Inferior parietal cortex (tissue), 1 donor: Measurements from ENCODE around the gene NFYB.
"Not testable (repeated sequence)": the region's sequence is repeated elsewhere in the genome, so short reads cannot be mapped to it uniquely, and the experiment has no call there.

Source experiments
- DNase-seq: peaks from one replicate; pipeline ENCODE4 v3.0.0-alpha.2; 2016; ENCODE audit errors: extremely low spot score

The NFYB gene

DNA sequence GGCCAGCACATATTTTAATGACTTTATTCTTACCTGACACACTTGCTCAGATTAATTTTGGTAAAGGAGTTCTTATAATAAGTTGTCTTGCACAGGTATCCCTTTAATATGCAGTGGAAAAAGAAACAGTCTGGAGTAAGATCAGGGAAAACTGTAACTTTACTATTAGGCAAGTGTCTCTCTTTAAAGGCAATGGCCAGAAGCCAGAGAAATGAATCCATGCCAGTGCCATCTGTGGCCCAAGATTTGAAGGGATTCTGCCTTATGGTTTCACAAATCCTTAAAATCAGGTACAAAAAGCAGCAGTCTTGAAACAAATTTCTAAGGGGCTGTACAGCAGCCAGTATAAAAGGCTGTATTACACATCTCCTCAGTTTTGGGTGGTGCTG, 22.4 kb downstream of the NFYB start:
- no peak for DNase-seq

GRCh38 chr12:104114834-104115586, 23.0 kb downstream of the NFYB start:
- not testable (repeated sequence) for DNase-seq

GRCh38 chr12:104109446-104110271, 28.4 kb downstream of the NFYB start:
- DNase-seq, result no peak

DNA sequence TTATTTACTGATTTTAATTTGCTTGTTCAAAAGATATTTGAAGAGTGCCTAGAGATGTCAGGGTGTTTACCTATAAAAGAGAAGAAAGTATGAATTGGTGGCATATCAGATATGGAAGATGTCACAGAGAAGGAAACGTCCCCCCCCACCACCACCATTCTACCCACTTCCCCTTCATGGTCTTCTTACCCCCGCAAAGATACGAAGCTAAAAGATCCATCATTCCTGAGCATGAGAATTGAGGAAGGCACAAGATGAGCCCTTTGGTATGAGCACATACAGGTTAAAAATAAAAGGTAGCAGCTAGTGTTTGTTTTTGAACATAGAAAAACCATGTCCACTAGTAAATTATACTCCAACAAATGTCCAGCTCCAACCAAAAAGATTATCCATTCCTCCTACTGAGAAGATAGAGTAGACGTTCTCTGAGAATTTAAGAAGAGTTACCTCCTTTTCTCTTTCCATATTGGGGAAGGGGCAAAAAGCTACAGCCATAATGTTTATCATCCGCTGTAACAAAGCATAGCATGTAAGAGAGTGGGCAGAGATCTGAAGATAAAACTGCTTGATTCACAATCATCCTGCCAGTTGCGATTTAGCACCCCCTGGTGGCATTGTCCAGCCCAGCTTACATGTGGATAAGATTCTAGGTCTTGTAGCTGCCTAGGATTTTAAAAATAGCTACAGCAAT, 29.1 kb downstream of the NFYB start:
- DNase-seq, result peak; percentile 92

GRCh38 chr12:104106965-104107364, 31.0 kb downstream of the NFYB start:
- DNase-seq, result no peak

GRCh38 chr12:104105461-104105860, 32.5 kb downstream of the NFYB start:
- no peak for DNase-seq

GRCh38 chr12:104097954-104098353, 40.1 kb downstream of the NFYB start:
- no peak for DNase-seq

GRCh38 chr12:104095289-104095688, 42.7 kb downstream of the NFYB start:
- DNase-seq, result no peak

DNA sequence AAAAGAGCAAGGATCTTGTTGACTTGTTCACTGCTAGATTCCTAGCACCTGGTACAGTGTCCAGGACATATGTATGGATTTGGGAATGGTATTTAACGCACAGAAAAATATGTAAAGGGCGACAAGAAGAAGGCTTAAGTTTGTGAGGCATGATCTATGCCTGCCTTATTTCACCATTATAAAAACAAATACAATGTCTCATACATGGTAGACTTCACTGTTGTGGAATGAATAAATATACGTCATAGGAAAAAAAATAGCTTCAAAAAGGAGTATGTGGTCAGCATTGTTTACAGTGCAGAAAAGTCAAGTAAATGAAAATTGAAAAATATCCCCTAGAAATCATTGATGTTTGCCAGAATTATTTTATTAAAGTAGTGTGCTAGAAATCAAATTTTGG, 43.7 kb downstream of the NFYB start:
- no peak for DNase-seq

DNA sequence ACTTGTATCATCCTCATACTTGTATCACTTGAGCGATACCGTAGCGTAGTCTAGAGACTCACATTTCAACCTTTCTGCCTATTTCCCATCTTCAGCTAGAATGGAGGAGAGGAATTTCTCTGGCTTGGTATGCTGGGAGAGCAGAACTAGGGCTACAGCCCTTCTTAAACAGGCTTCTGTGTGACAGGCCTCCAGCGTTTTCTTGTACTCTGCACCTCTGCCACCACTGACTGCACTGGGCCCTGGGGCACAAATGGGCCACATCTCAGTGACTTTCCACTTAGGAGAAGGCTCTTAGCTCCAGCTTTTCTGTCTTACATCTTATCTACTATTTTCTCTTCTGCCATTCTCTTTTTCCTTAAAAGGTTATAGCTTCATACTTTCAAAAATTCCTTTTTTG, 46.9 kb downstream of the NFYB start:
- no peak for DNase-seq

DNA sequence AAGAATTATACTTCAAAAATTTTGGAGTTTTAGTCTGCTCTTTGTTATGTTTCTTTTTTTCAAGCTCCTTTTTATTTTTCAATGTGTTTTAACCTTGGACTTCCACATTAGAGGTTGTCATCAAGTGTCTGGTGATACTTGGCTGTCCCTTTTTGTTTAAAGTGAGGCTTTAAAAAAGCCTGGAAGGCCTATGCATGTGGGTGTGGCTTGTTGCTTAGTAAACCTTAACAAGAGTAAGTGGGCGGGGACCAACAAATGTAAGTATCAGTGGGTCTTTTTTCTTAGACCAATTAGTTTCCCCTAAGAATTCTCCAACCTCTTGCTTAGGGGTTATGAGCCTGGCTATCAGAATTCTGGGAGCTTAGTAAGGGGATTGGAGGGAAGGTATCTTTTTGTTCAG, 47.3 kb downstream of the NFYB start:
- DNase-seq, result no peak

DNA sequence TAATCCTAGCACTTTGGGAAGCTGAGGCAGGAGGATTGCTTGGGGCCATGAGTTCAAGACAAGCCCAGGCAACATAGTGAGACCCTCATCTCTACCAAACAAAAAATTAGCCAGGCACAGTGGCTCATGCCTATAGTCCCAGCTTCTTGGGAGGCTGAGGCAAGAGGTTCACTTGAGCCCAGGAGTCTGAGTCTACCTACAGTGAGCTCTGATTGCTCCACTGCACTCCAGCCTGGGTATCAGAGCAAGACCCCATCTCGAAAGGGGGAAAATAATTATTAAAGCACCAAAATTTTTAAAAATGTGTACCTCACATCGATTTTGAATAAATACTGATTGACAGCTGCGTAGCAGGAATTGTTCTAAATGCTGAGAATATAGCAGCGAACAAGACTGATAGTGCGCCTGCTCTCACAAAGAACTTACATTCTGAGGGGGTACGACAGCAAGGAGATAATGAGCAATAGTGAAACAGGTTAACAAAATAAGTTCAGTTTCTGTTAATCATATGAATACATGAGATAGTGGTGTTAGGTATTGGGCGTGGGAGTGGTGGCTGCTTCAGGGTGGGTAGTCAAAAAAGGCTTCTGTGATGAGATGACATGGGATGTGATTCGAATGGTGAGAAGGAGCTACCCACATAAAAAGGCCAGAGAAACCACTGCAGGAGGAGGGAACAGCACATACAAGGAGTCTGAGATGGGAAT, 54.1 kb downstream of the NFYB start:
- DNase-seq, result no peak

- no peak for DNase-seq
These were observed 57.2 kb downstream of the NFYB start for GRCh38 chr12:104080764-104081163.

- no peak for DNase-seq
These were observed 59.0 kb downstream of the NFYB start for GRCh38 chr12:104079024-104079423.

- DNase-seq, result no peak
These were observed 64.3 kb downstream of the NFYB start for GRCh38 chr12:104073699-104074098.

DNA sequence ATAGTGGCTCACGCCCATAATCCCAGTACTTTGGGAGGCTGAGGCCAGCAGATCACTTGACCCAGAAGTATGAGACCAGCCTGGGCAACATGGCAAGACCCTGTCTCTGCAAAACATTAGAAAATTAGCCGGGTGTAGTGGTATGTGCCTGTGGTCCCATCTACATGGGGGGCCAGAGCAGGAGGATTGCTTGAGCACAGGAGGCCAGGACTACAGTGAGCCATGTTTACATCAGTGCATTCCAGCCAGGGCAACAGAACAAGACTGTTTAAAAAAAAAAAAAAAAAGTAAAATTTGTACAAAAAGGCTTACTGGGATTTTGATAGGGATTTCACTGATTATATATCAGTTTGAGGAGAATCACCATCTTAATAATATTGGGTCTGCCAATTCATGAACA, 65.9 kb downstream of the NFYB start:
- DNase-seq, result no peak
